K562 (cell line): Measurements from ENCODE around the gene CPT1C. TPM values are rescaled to one million over a fixed set of nuclear protein-coding genes. Genes with fewer than 3 reads are reported as not detected.

ENCODE experiments used
- BMI1 ChIP-seq: fragments of 150-350 bp; IDR thresholded peaks from 2 replicates; pipeline ENCODE4 v1.6.1; 2014; ENCODE audit warnings: low read length
- CGGBP1 ChIP-seq: fragments of 250-450 bp; sonication (Bioruptor Pico); IDR thresholded peaks from 2 replicates; pipeline ENCODE4 v1.9.0; 2021; ENCODE audit warnings: mild to moderate bottlenecking
- CREB3L1 ChIP-seq: fragments of 450-650 bp; IDR thresholded peaks from 2 replicates; pipeline ENCODE4 v1.6.1; 2014; ENCODE audit warnings: low read depth, mild to moderate bottlenecking, moderate library complexity, borderline replicate concordance
- ETS2 ChIP-seq: IDR thresholded peaks from 2 replicates; pipeline ENCODE4 v1.6.1; 2016; ENCODE audit warnings: borderline replicate concordance, missing genetic modification characterization, mild to moderate bottlenecking, moderate library complexity, missing compliant biosample characterization; ENCODE audit not compliant: poor library complexity, severe bottlenecking
- FOXP1 ChIP-seq: sonication (generic); formaldehyde crosslinking; IDR thresholded peaks from 2 replicates; pipeline ENCODE4 v1.8.0; 2022; ENCODE audit warnings: mild to moderate bottlenecking, missing genetic modification reagents
- FOXP4 ChIP-seq: sonication (generic); formaldehyde crosslinking; IDR thresholded peaks from 2 replicates; pipeline ENCODE4 v1.8.0; 2022; ENCODE audit warnings: mild to moderate bottlenecking, missing genetic modification reagents, borderline replicate concordance
- IRF1 ChIP-seq: sonication (generic); formaldehyde crosslinking; IDR thresholded peaks from 2 replicates; pipeline ENCODE4 v1.8.0; 2022; ENCODE audit warnings: missing genetic modification reagents, mild to moderate bottlenecking, borderline replicate concordance
- MAFK ChIP-seq: IDR thresholded peaks from 2 replicates; pipeline ENCODE4 v1.6.1; 2011; ENCODE audit warnings: low read length, improper control_type of control experiment
- PBX2 ChIP-seq, 2 experiments: IDR thresholded peaks in 1 of 2; conservative IDR thresholded peaks in 1 of 2; 2 replicates each; pipeline ENCODE4 v1.6.1; 2016; ENCODE audit warnings: low read depth in 2 of 2, mild to moderate bottlenecking in 1 of 2, missing compliant biosample characterization in 1 of 2, missing genetic modification characterization in 1 of 2, moderate library complexity in 1 of 2
- RBM39 ChIP-seq: fragments of 200-400 bp; formaldehyde crosslinking; optimal IDR thresholded peaks from 2 replicates; pipeline ENCODE3; 2018; ENCODE audit warnings: low read depth, low read length
- SMARCE1 ChIP-seq: fragments of 450-650 bp; IDR thresholded peaks from 2 replicates; pipeline ENCODE4 v1.7.1; 2016; ENCODE audit warnings: mild to moderate bottlenecking
- SPI1 ChIP-seq: IDR thresholded peaks from 2 replicates; pipeline ENCODE4 v1.6.1; 2011; ENCODE audit warnings: low read depth, low read length, control low read depth, borderline replicate concordance
- STAT5A ChIP-seq: IDR thresholded peaks from 2 replicates; pipeline ENCODE4 v1.6.1; 2012; ENCODE audit warnings: low read length, inconsistent platforms, borderline replicate concordance
- ZNF431 ChIP-seq: sonication (generic); formaldehyde crosslinking; IDR thresholded peaks from 2 replicates; pipeline ENCODE4 v1.8.0; 2022; ENCODE audit warnings: mild to moderate bottlenecking, missing genetic modification reagents
- polyA plus RNA-seq, 8 experiments: library from polyadenylated mRNA; depleted of rRNA in 4 of 8; stranded (reverse) in 5 of 8; unstranded in 3 of 8; fragments of >200 nt; fragmentation: Nextera tagmentation in 2 of 8; fragmentation: Illumina TruSeq in 1 of 8; extraction: Ambion mirVana in 2 of 8; extraction: Trizol in 1 of 8; gene quantifications; 2 replicates each; pipeline versions ENCODE4 v1.2.1 to v1.2.3, GENCODE V29; 2011 to 2014; ENCODE audit warnings: inconsistent platforms in 1 of 8, missing spikeins in 1 of 8
- total RNA-seq, 7 experiments: library from RNA; depleted of rRNA in 6 of 7; stranded (reverse); fragments of >200 nt in 6 of 7; fragmentation: Illumina TruSeq in 2 of 7; extraction: Trizol in 2 of 7; gene quantifications; 2 replicates each; pipeline versions ENCODE4 v1.2.1 to v1.2.3, GENCODE V29; 2011 to 2021; ENCODE audit warnings: low replicate concordance in 1 of 7
- TF ChIP-seq, protein P1 (sequence below): sonication (generic); formaldehyde crosslinking; IDR thresholded peaks from 2 replicates; pipeline ENCODE4 v1.5.0; 2020; ENCODE audit warnings: missing genetic modification reagents

The CPT1C gene
- total and polyA plus RNA-seq, 9 of the 15 experiments (the other 6 are each of a cell fraction or from before 2014, with no cell fraction given), result 1.9 to 12.3 (median 3.0) TPM

DNA sequence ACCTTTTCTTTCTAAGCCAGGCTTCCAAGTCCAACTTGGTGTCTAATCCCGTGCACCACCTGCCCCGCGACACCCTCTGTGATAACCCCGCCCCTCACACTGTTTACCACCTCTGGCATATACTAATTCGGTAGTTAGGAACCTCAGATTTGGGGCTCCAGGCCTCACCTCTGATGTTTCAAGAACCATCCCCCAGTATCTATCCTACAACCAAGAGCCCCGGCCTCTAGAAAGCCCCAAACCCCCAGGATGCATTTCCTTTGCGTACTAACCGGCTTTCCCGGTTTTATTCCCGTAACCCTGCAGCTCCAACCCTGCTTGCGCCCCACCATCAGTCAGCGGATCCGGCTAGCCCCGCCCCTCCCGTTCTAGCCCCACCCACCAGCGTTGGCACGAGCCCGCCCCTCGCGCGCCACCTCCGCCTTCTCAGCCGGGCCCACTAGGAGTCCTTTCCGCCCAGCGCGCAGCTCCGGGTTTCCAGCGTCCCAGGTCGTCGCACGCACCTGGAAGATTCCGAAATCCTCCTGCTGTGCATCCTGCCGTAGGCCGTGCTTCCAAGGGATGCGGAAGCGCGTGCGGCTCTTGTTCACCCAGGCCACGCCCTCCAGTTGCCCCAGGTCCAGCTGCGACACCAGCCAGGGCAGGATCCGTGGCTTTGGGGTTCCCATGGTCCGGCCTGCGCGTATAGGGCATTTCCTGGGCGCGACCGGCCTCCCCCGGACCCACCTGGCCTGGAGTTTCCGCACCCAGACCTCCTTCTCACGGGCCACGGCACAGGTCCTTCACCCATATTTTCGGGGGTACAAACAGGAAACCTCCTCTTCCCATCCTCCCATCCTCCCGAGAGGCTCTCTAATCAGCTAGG lies 26.5 kb upstream of the CPT1C start (continued):
- TF ChIP-seq PBX2 (CRISPR knock-in tag; IDR thresholded peaks at IDR 0.05; ENCODE audit: low read depth) (no peak), PBX2 (tag; conservative IDR thresholded peaks at IDR 0.05; ENCODE audit: low read depth) (no peak), MAFK (no peak), ZNF431 (CRISPR knock-in tag) (no peak), IRF1 (no peak), SMARCE1 (no peak), CGGBP1 (CRISPR knock-in tag) (0 out of 2 replicates have a peak, but pooled peaks have one; percentile 15), SPI1 (no peak), RBM39 (no peak), STAT5A (no peak), ETS2 (tag) (no peak), FOXP4 (CRISPR knock-in tag) (0 out of 2 replicates have a peak, but pooled peaks have one; percentile 66), FOXP1 (CRISPR knock-in tag) (no peak), BMI1 (no peak), CREB3L1 (no peak)
- TF ChIP-seq, protein P1, sequence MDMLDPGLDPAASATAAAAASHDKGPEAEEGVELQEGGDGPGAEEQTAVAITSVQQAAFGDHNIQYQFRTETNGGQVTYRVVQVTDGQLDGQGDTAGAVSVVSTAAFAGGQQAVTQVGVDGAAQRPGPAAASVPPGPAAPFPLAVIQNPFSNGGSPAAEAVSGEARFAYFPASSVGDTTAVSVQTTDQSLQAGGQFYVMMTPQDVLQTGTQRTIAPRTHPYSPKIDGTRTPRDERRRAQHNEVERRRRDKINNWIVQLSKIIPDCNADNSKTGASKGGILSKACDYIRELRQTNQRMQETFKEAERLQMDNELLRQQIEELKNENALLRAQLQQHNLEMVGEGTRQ (CRISPR knock-in tag), result no peak
